Ascending aorta (tissue), 2 donors: ENCODE measurements around the gene ABCC4. TPM values are rescaled to one million over a fixed set of nuclear protein-coding genes. Genes with fewer than 3 reads are reported as not detected.

Source experiments
- DNase-seq, 2 donors: peaks; one replicate each; pipeline ENCODE4 v3.0.0-alpha.2; 2019; ENCODE audit warnings: low spot score in 2 of 2
- H3K27ac ChIP-seq, 2 donors: fragments of 200-600 bp; sonication (generic); one replicate each; pipeline ENCODE4 v1.5.1; 2016 to 2017; ENCODE audit warnings: mild to moderate bottlenecking in 1 of 2
- H3K27me3 ChIP-seq: fragments of 200-600 bp; sonication (generic); one replicate; pipeline ENCODE4 v1.5.1; 2017
- H3K36me3 ChIP-seq, 2 donors: fragments of 200-600 bp; sonication (generic); one replicate each; pipeline ENCODE4 v1.5.1; 2016
- H3K4me1 ChIP-seq, 2 donors: fragments of 200-600 bp; sonication (generic); one replicate each; pipeline ENCODE4 v1.5.1; 2016 to 2017; ENCODE audit warnings: mild to moderate bottlenecking in 1 of 2
- H3K4me3 ChIP-seq, 2 donors: fragments of 200-600 bp; sonication (generic); one replicate each; pipeline ENCODE4 v1.5.1; 2016 to 2017; ENCODE audit warnings: mild to moderate bottlenecking in 1 of 2
- H3K9me3 ChIP-seq, 2 donors: fragments of 200-600 bp; sonication (generic); one replicate each; pipeline ENCODE4 v1.5.1; 2016
- CTCF ChIP-seq, 3 experiments: fragments of 200-600 bp in 2 of 3; fragments of 450-650 bp in 1 of 3; sonication (generic) in 2 of 3; IDR thresholded peaks; one replicate each; pipeline ENCODE4 v1.5.1; 2016 to 2019; ENCODE audit warnings: antibody characterized with exemption in 3 of 3, mild to moderate bottlenecking in 1 of 3, moderate library complexity in 1 of 3
- intact Hi-C: fragments of 100-400 bp; cut with DNase I; formaldehyde crosslinking; loops from one replicate; pipeline ENCODE4 v1.15.1; 2023
- total RNA-seq: library from RNA; depleted of rRNA; stranded (reverse); fragments of >200 nt; gene quantifications from one replicate; pipeline ENCODE4 v1.1.0, GENCODE V29; 2016

ABCC4 gene
- total RNA-seq, 1 donor from 2014 or later, result 6.7 TPM

DNA sequence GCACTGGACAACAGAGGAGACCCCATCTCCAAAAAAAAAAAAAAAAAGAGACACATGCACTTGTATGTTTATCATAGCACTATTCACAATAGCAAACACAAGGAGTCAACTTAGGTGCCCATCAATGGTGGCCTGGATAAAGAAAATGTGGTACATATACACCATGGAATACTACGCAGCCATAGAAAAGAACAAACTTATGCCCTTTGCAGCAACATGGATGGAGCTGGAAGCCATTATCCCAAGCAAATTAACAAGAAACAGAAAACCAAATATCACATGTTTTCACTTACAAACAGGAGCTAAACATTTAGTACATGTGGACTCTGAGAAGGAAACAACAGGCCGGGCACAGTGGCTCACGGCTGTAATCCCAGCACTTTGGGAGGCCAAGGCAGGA lies 155.7 kb downstream of the ABCC4 start:
- no peaks in the 10 kb centered on the region for H3K9me3 ChIP-seq
- TF ChIP-seq CTCF (IDR thresholded peaks at IDR 0.05), result no peak
- H3K36me3 ChIP-seq, result no peaks in the 10 kb centered on the region
- H3K4me1 ChIP-seq, result no peaks in the 10 kb centered on the region
- no peak overlapping the region for H3K27ac ChIP-seq
- no peaks in the 10 kb centered on the region for H3K27me3 ChIP-seq
- no peak overlapping the region for H3K4me3 ChIP-seq
- no peak for DNase-seq
- intact Hi-C loops, result no loop called here

DNA sequence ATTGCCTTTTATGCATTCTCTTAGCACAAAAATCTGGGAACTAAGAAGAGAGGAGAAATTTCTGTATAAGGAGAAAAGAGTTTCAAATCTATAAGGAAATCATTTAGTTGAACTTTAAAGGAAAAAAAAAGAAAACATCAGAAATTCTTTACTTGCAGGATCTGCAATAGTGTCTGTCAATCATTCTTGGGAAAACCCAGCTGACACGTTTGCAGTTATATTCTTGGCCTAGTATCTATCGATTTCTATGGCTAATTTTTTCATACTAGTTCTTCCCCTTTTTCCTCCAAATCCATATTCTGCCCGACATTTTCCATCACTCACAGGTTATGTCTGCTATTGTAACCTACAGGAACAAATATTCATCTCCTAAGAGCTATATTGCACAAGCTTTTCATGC lies 160.7 kb downstream of the ABCC4 start:
- no peaks in the 10 kb centered on the region for H3K27me3 ChIP-seq
- intact Hi-C loops, result no loop called here
- H3K4me1 ChIP-seq, result no peaks in the 10 kb centered on the region
- DNase-seq, result no peak
- TF ChIP-seq CTCF (IDR thresholded peaks at IDR 0.05), result no peak
- H3K36me3 ChIP-seq, result no peaks in the 10 kb centered on the region
- H3K27ac ChIP-seq, result no peak overlapping the region
- H3K9me3 ChIP-seq, result no peaks in the 10 kb centered on the region
- no peak overlapping the region for H3K4me3 ChIP-seq

DNA sequence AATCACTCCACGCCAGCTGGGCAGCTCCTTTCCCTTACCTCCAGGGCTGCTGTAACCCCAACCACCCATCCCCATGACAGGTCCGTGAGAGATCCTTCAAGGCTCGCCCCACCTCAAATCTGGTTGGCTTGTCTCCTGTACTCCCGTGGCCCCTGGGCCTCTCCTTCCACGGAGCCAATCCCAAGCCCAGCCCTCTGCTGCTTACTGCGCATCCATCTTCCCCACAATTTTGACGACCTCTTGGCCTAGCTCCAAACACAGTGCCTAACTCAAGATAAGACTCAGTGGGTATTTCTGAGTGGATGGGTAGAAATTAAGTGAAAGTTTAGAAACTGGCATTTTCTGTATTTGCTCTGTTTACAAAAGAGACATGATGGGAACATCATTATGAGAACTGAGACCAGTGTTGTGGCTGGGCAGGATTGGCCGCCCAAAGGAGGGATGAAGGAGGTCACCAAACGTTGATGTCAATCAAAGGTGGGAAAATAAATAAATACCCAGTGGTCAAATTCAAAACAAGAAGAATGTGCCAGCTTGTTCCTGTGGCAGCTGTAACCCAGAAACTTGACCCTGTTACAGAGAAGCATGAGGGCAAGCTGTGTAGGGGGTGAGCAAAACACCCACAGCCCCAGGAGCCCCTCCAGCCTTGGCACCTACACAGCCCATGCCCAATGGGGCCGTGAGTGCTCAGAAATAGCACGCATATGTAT lies 162.2 kb downstream of the ABCC4 start:
- no peak overlapping the region for H3K27ac ChIP-seq
- no peaks in the 10 kb centered on the region for H3K36me3 ChIP-seq
- no peaks in the 10 kb centered on the region for H3K9me3 ChIP-seq
- H3K27me3 ChIP-seq, result no peaks in the 10 kb centered on the region
- no peak for DNase-seq
- intact Hi-C loops, result no loop called here
- H3K4me3 ChIP-seq, result no peak overlapping the region
- H3K4me1 ChIP-seq, result no peaks in the 10 kb centered on the region
- TF ChIP-seq CTCF (IDR thresholded peaks at IDR 0.05), result no peak

- H3K4me3 ChIP-seq, result no peak overlapping the region
- no peak overlapping the region for H3K27ac ChIP-seq
- H3K9me3 ChIP-seq, result no peaks in the 10 kb centered on the region
- no peaks in the 10 kb centered on the region for H3K27me3 ChIP-seq
- DNase-seq, result no peak
- no peak for TF ChIP-seq CTCF (IDR thresholded peaks at IDR 0.05)
- H3K4me1 ChIP-seq, result no peaks in the 10 kb centered on the region
- H3K36me3 ChIP-seq, result no peaks in the 10 kb centered on the region
- intact Hi-C loops, result no loop called here
Observed at GRCh38 chr13:95137096-95137495, 164.2 kb downstream of the ABCC4 start.

DNA sequence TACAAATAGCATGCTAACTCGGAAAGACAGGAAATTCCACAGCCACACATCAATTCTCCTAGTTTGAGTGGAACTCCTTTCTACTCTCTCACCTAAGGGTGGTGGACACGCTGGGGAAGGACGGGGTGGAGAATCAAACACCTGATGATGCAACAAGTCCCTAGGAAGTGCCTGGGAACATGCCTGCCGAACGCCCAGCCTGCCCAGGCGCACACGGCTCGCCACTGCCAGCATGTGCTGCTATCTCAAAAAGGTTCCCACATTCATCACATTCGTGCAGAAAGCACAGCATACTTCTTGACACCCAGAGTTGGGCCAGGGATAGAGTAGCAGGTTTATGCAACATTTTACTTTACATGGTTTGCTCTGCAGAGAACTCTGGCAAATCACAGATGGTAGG lies 164.6 kb downstream of the ABCC4 start:
- Histone ChIP-seq H3K4me3 (no peak overlapping the region), H3K27ac (no peak overlapping the region), H3K9me3 (no peaks in the 10 kb centered on the region), H3K36me3 (no peaks in the 10 kb centered on the region), H3K27me3 (no peaks in the 10 kb centered on the region), H3K4me1 (no peaks in the 10 kb centered on the region)
- no peak for TF ChIP-seq CTCF (IDR thresholded peaks at IDR 0.05)
- intact Hi-C loops, result no loop called here
- DNase-seq, result no peak

DNA sequence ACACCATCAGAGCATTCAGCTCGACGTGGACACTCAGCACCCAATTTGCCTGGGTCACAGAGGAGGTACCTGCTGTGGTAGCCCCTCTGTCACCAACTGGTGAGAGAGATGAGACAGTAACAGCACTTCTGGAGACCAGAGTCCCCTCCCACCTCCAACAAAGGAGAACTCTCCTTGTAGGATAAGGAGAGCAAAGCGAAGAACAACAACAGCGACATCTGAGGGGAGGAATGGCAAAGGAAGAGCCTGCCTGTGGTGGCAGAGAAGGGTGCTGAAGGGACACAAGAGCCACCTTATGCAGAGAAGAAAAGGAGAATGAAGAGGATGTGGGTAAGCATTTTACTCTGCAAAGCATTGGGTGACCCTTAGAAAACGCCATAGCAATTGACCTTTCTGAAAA lies 167.8 kb downstream of the ABCC4 start:
- no peak for TF ChIP-seq CTCF (IDR thresholded peaks at IDR 0.05)
- intact Hi-C loops, result no loop called here
- Histone ChIP-seq H3K4me3 (no peak overlapping the region), H3K27me3 (no peaks in the 10 kb centered on the region), H3K9me3 (no peaks in the 10 kb centered on the region), H3K36me3 (no peaks in the 10 kb centered on the region), H3K27ac (no peak overlapping the region), H3K4me1 (no peaks in the 10 kb centered on the region)
- no peak for DNase-seq
